Keratinocyte (primary cell): ENCODE measurements around the gene KRT4.

Experiments
- CTCF ChIP-seq, 3 experiments: IDR thresholded peaks in 1 of 3; conservative IDR thresholded peaks in 1 of 3; optimal IDR thresholded peaks in 1 of 3; 2 replicates in 2 of 3; 3 replicates in 1 of 3; pipeline versions ENCODE3 to v1.5.1; 2011; ENCODE audit warnings: low read length in 3 of 3, mild to moderate bottlenecking in 3 of 3, moderate library complexity in 2 of 3, control low read depth in 1 of 3, inconsistent platforms in 1 of 3; ENCODE audit not compliant: insufficient read depth in 2 of 3; ENCODE audit errors: extremely low read depth in 1 of 3
- EZH2 ChIP-seq: IDR thresholded peaks from one replicate; pipeline ENCODE4 v1.6.1; 2012; ENCODE audit warnings: inconsistent platforms, mild to moderate bottlenecking, low read length, moderate library complexity

GRCh38 chr12:52798003-52798670, 15.8 kb downstream of the KRT4 start:
- TF ChIP-seq CTCF (optimal IDR thresholded peaks at IDR 0.05 in 1 of 3, IDR thresholded peaks at IDR 0.05 in 1 of 3, conservative IDR thresholded peaks at IDR 0.05 in 1 of 3; ENCODE audit: extremely low read depth in 1 of 3, insufficient read depth in 2 of 3, low read length in 3 of 3) (no peak), EZH2 (no peak)
